Measurements from ENCODE around the gene KIF26B.

KIF26B gene

GRCh38 chr1:245234217-245235081 is 79.7 kb downstream of the KIF26B start:
- Histone ChIP-seq H3K27me3 (ENCODE audit: insufficient read depth, low read length) (peaks cover 3% of the 10 kb centered on the region; the same call in 1 of the 2 replicates), H3K9me3 (ENCODE audit: low read length) (no peaks in the 10 kb centered on the region), H3K27ac (ENCODE audit: low read depth, low read length, poor library complexity, severe bottlenecking) (no peak overlapping the region), H2AFZ (ENCODE audit: low read length) (no peak overlapping the region), H3K9ac (ENCODE audit: low read length) (no peak overlapping the region), H4K20me1 (ENCODE audit: insufficient read depth, low read length) (no peaks in the 10 kb centered on the region), H3K36me3 (ENCODE audit: insufficient read depth, low read length) (no peaks in the 10 kb centered on the region), H3K4me3 (ENCODE audit: low read depth, low read length, poor library complexity, severe bottlenecking) (no peak overlapping the region), H3K4me2 (ENCODE audit: low read length) (no peak overlapping the region), H3F3A (ENCODE audit: insufficient read depth, low read length) (no peaks in the 10 kb centered on the region), H3K4me1 (ENCODE audit: insufficient read depth, low read length, severe bottlenecking) (no peaks in the 10 kb centered on the region), H3K9me2 (ENCODE audit: low read depth, low read length) (no peaks in the 10 kb centered on the region), H3K79me2 (ENCODE audit: insufficient read depth, low read length) (no peaks in the 10 kb centered on the region)
- TF ChIP-seq CTCF (IDR thresholded peaks at IDR 0.05; ENCODE audit: low read length) = no peak
- no peak for TF ChIP-seq EZH2 (IDR thresholded peaks at IDR 0.05; ENCODE audit: borderline replicate concordance, low read length)

- no peaks in the 10 kb centered on the region for H3F3A ChIP-seq (ENCODE audit: insufficient read depth, low read length)
- H3K4me3 ChIP-seq (ENCODE audit: low read depth, low read length, poor library complexity, severe bottlenecking) = no peak overlapping the region
- no peak overlapping the region for H3K4me2 ChIP-seq (ENCODE audit: low read length)
- H3K9ac ChIP-seq (ENCODE audit: low read length) = no peak overlapping the region
- no peaks in the 10 kb centered on the region for H3K36me3 ChIP-seq (ENCODE audit: insufficient read depth, low read length)
- H3K9me2 ChIP-seq (ENCODE audit: low read depth, low read length) = no peaks in the 10 kb centered on the region
- H3K27me3 ChIP-seq (ENCODE audit: insufficient read depth, low read length) = no peaks in the 10 kb centered on the region; the same call in 1 of the 2 replicates
- no peak overlapping the region for H2AFZ ChIP-seq (ENCODE audit: low read length)
- H3K4me1 ChIP-seq (ENCODE audit: insufficient read depth, low read length, severe bottlenecking) = no peaks in the 10 kb centered on the region
- no peaks in the 10 kb centered on the region for H3K9me3 ChIP-seq (ENCODE audit: low read length)
- TF ChIP-seq EZH2 (IDR thresholded peaks at IDR 0.05; ENCODE audit: borderline replicate concordance, low read length) = no peak
- TF ChIP-seq CTCF (IDR thresholded peaks at IDR 0.05; ENCODE audit: low read length) = no peak
- H3K79me2 ChIP-seq (ENCODE audit: insufficient read depth, low read length) = no peaks in the 10 kb centered on the region
- no peaks in the 10 kb centered on the region for H4K20me1 ChIP-seq (ENCODE audit: insufficient read depth, low read length)
- H3K27ac ChIP-seq (ENCODE audit: low read depth, low read length, poor library complexity, severe bottlenecking) = no peak overlapping the region
Measured at GRCh38 chr1:245235156-245235555, 80.4 kb downstream of the KIF26B start.

GRCh38 chr1:245240648-245241165 is 85.9 kb downstream of the KIF26B start:
- Histone ChIP-seq H3K9me3 (ENCODE audit: low read length) (no peaks in the 10 kb centered on the region), H3K9me2 (ENCODE audit: low read depth, low read length) (no peaks in the 10 kb centered on the region), H3K36me3 (ENCODE audit: insufficient read depth, low read length) (no peaks in the 10 kb centered on the region), H3K79me2 (ENCODE audit: insufficient read depth, low read length) (no peaks in the 10 kb centered on the region), H3K4me1 (ENCODE audit: insufficient read depth, low read length, severe bottlenecking) (no peaks in the 10 kb centered on the region), H2AFZ (ENCODE audit: low read length) (no peak overlapping the region), H3F3A (ENCODE audit: insufficient read depth, low read length) (no peaks in the 10 kb centered on the region), H3K4me3 (ENCODE audit: low read depth, low read length, poor library complexity, severe bottlenecking) (no peak overlapping the region), H3K27ac (ENCODE audit: low read depth, low read length, poor library complexity, severe bottlenecking) (no peak overlapping the region), H3K27me3 (ENCODE audit: insufficient read depth, low read length) (no peaks in the 10 kb centered on the region), H3K9ac (ENCODE audit: low read length) (no peak overlapping the region), H3K4me2 (ENCODE audit: low read length) (no peak overlapping the region), H4K20me1 (ENCODE audit: insufficient read depth, low read length) (no peaks in the 10 kb centered on the region)
- TF ChIP-seq CTCF (IDR thresholded peaks at IDR 0.05; ENCODE audit: low read length) (no peak), EZH2 (IDR thresholded peaks at IDR 0.05; ENCODE audit: borderline replicate concordance, low read length) (no peak)
